OCI-LY3 (cell line): ENCODE data around the gene IL1RN.
A peak's percentile ranks its signal among the peaks of the same experiment; 100 is the strongest.

Experiments used
- H2AFZ ChIP-seq: fragments of 200-600, 300-600 bp; shearing (Covaris generic); 2 replicates; pipeline ENCODE4 v1.6.0; 2014; ENCODE audit warnings: antibody characterized with exemption, low read depth, low read length
- H3K27ac ChIP-seq: fragments of 200-600, 300-600 bp; sonication (generic); 2 replicates; pipeline ENCODE4 v1.5.1; 2014; ENCODE audit warnings: mild to moderate bottlenecking, low read length, moderate library complexity, mixed read lengths
- H3K27me3 ChIP-seq: fragments of 200-600, 300-600 bp; sonication (generic); 2 replicates; pipeline ENCODE4 v1.6.1; 2014; ENCODE audit warnings: low read depth, low read length, mixed read lengths
- H3K36me3 ChIP-seq: fragments of 200-600, 300-600 bp; sonication (generic); replicated peaks from 2 replicates; pipeline ENCODE3; 2014; ENCODE audit warnings: low read depth, low read length, mixed read lengths
- H3K4me1 ChIP-seq: fragments of 300-600, 200-600 bp; sonication (generic); 2 replicates; pipeline ENCODE4 v1.6.1; 2014; ENCODE audit warnings: low read length, mixed read lengths
- H3K4me2 ChIP-seq: fragments of 200-600, 300-600 bp; sonication (generic); 2 replicates; pipeline ENCODE4 v1.6.1; 2014; ENCODE audit warnings: low read length, mixed read lengths
- H3K4me3 ChIP-seq: fragments of 300-600, 200-600 bp; sonication (generic); 2 replicates; pipeline ENCODE4 v1.5.1; 2014; ENCODE audit warnings: antibody characterized with exemption, mild to moderate bottlenecking, low read length, moderate library complexity
- H3K79me2 ChIP-seq: fragments of 300-600, 200-600 bp; shearing (Covaris generic); 2 replicates; pipeline ENCODE4 v1.6.1; 2014; ENCODE audit warnings: mild to moderate bottlenecking, low read length, mixed read lengths
- H3K9ac ChIP-seq: fragments of 300-600, 200-600 bp; shearing (Covaris generic); 2 replicates; pipeline ENCODE4 v1.6.0; 2014; ENCODE audit warnings: mild to moderate bottlenecking, low read length, moderate library complexity
- H3K9me3 ChIP-seq: fragments of 200-600, 300-600 bp; shearing (Covaris generic); 2 replicates; pipeline ENCODE4 v1.6.1; 2014; ENCODE audit warnings: low read length, mixed read lengths; ENCODE audit not compliant: insufficient read depth
- H4K20me1 ChIP-seq: fragments of 200-600, 300-600 bp; sonication (generic); 2 replicates; pipeline ENCODE4 v1.6.1; 2016; ENCODE audit warnings: low read length, mixed read lengths; ENCODE audit not compliant: insufficient read depth
- EZH2phosphoT487 ChIP-seq: fragments of 200-600 bp; shearing (Covaris generic); IDR thresholded peaks from 2 replicates; pipeline ENCODE4 v1.6.1; 2018; ENCODE audit warnings: antibody characterized with exemption, mixed run types, low read depth
- TF ChIP-seq, protein P1 (sequence below): fragments of 200-600, 300-600 bp; sonication (generic); IDR thresholded peaks from 2 replicates; pipeline ENCODE4 v1.5.1; 2014; ENCODE audit warnings: antibody characterized with exemption, low read length, low read depth

The IL1RN gene

GRCh38 chr2:113167962-113168340 is 40.6 kb downstream of the IL1RN start:
- H3K4me2 ChIP-seq, result no peak overlapping the region
- H2AFZ ChIP-seq, result no peak overlapping the region
- peaks cover 9% of the 10 kb centered on the region for H3K36me3 ChIP-seq
- no peaks in the 10 kb centered on the region for H3K79me2 ChIP-seq
- no peaks in the 10 kb centered on the region for H3K9me3 ChIP-seq
- H3K9ac ChIP-seq, result no peak overlapping the region
- no peaks in the 10 kb centered on the region for H3K27me3 ChIP-seq
- no peak overlapping the region for H3K27ac ChIP-seq
- H3K4me1 ChIP-seq, result peaks cover 13% of the 10 kb centered on the region
- TF ChIP-seq, protein P1, sequence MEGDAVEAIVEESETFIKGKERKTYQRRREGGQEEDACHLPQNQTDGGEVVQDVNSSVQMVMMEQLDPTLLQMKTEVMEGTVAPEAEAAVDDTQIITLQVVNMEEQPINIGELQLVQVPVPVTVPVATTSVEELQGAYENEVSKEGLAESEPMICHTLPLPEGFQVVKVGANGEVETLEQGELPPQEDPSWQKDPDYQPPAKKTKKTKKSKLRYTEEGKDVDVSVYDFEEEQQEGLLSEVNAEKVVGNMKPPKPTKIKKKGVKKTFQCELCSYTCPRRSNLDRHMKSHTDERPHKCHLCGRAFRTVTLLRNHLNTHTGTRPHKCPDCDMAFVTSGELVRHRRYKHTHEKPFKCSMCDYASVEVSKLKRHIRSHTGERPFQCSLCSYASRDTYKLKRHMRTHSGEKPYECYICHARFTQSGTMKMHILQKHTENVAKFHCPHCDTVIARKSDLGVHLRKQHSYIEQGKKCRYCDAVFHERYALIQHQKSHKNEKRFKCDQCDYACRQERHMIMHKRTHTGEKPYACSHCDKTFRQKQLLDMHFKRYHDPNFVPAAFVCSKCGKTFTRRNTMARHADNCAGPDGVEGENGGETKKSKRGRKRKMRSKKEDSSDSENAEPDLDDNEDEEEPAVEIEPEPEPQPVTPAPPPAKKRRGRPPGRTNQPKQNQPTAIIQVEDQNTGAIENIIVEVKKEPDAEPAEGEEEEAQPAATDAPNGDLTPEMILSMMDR, result no peak
- no peak for TF ChIP-seq EZH2phosphoT487
- no peak overlapping the region for H3K4me3 ChIP-seq
- H4K20me1 ChIP-seq, result no peaks in the 10 kb centered on the region

DNA sequence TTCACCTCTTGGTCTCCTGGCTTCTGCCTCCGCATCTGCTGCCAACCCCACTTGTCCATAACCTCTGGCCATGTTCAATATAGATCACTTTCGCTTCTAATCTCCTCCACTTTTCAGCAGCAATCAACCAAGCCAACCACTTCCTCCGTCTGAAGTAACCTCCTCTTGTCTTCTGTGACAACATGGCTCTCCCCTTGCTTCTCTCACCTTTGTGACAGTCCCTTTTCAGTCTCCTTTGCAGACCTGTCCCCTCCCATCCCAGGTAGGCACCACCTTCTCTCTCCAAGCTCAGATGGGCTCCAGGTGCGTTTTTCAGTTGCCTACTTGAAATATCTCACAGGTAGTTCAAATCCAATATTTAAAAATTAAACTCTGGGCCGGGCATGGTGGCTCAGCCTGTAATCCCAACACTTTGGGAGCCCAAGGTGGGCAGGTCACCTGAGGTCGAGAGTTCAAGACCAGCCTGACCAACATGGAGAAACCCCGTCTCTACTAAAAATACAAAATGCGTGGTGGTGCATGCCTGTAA is 41.7 kb downstream of the IL1RN start:
- Histone ChIP-seq H3K9me3 (no peaks in the 10 kb centered on the region), H3K9ac (no peak overlapping the region), H3K27me3 (no peaks in the 10 kb centered on the region), H4K20me1 (no peaks in the 10 kb centered on the region), H3K36me3 (peaks cover 9% of the 10 kb centered on the region), H3K4me2 (no peak overlapping the region), H3K27ac (no peak overlapping the region), H3K4me3 (no peak overlapping the region), H3K79me2 (peaks cover 9% of the 10 kb centered on the region), H3K4me1 (peaks cover 20% of the 10 kb centered on the region), H2AFZ (no peak overlapping the region)
- TF ChIP-seq EZH2phosphoT487, result no peak
- TF ChIP-seq, protein P1, result no peak

GRCh38 chr2:113169586-113169985 is 42.2 kb downstream of the IL1RN start:
- Histone ChIP-seq H3K36me3 (peaks cover 9% of the 10 kb centered on the region), H3K9me3 (no peaks in the 10 kb centered on the region), H3K27ac (no peak overlapping the region), H3K27me3 (no peaks in the 10 kb centered on the region), H2AFZ (no peak overlapping the region), H3K4me2 (no peak overlapping the region), H3K4me3 (no peak overlapping the region), H3K79me2 (peaks cover 14% of the 10 kb centered on the region), H3K9ac (no peak overlapping the region), H3K4me1 (peaks cover 22% of the 10 kb centered on the region), H4K20me1 (no peaks in the 10 kb centered on the region)
- TF ChIP-seq, protein P1, result no peak
- no peak for TF ChIP-seq EZH2phosphoT487

GRCh38 chr2:113171334-113172075 is 44.1 kb downstream of the IL1RN start:
- no peak overlapping the region for H3K4me3 ChIP-seq
- H3K9me3 ChIP-seq, result no peaks in the 10 kb centered on the region
- H3K9ac ChIP-seq, result no peak overlapping the region
- H3K27me3 ChIP-seq, result no peaks in the 10 kb centered on the region
- peak overlapping the region; percentile 53 for H3K27ac ChIP-seq
- peaks cover 33% of the 10 kb centered on the region for H3K79me2 ChIP-seq
- peaks cover 36% of the 10 kb centered on the region for H3K4me1 ChIP-seq
- H3K36me3 ChIP-seq, result peaks cover 20% of the 10 kb centered on the region
- H3K4me2 ChIP-seq, result no peak overlapping the region; the same call in 1 of the 2 replicates
- no peak for TF ChIP-seq EZH2phosphoT487
- TF ChIP-seq, protein P1, result no peak
- peaks cover 12% of the 10 kb centered on the region for H4K20me1 ChIP-seq
- peak overlapping the region; percentile 27; the same call in 1 of the 2 replicates for H2AFZ ChIP-seq
